C4-2B (cell line): ENCODE data around the gene MORN1.

ENCODE experiments used
- ZFX ChIP-seq: fragments of 450-650 bp; IDR thresholded peaks from 2 replicates; pipeline ENCODE4 v1.6.1; 2017
- TF ChIP-seq, protein P1 (sequence below): fragments of 450-650 bp; conservative IDR thresholded peaks from 2 replicates; pipeline ENCODE4 v1.5.1; 2017; ENCODE audit warnings: mild to moderate bottlenecking

GRCh38 chr1:2350501-2350900 lies 40.9 kb downstream of the MORN1 start:
- TF ChIP-seq, protein P1, sequence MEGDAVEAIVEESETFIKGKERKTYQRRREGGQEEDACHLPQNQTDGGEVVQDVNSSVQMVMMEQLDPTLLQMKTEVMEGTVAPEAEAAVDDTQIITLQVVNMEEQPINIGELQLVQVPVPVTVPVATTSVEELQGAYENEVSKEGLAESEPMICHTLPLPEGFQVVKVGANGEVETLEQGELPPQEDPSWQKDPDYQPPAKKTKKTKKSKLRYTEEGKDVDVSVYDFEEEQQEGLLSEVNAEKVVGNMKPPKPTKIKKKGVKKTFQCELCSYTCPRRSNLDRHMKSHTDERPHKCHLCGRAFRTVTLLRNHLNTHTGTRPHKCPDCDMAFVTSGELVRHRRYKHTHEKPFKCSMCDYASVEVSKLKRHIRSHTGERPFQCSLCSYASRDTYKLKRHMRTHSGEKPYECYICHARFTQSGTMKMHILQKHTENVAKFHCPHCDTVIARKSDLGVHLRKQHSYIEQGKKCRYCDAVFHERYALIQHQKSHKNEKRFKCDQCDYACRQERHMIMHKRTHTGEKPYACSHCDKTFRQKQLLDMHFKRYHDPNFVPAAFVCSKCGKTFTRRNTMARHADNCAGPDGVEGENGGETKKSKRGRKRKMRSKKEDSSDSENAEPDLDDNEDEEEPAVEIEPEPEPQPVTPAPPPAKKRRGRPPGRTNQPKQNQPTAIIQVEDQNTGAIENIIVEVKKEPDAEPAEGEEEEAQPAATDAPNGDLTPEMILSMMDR, result no peak
- no peak for TF ChIP-seq ZFX
